Neuronal stem cell (in vitro differentiated cells): ENCODE results near the gene SEMA6B.

Experiments used
- DNase-seq: peaks from one replicate; pipeline ENCODE4 v3.0.0-alpha.2; 2013; ENCODE audit warnings: low spot score
- H2AFZ ChIP-seq: one replicate; pipeline ENCODE4 v1.6.1; 2013; ENCODE audit warnings: mild to moderate bottlenecking, low read length, inconsistent platforms
- H2AK5ac ChIP-seq: 2 replicates; pipeline ENCODE4 v1.6.1; 2013; ENCODE audit warnings: low read depth, mild to moderate bottlenecking, inconsistent platforms, low read length, moderate library complexity, mixed read lengths
- H2BK120ac ChIP-seq: 2 replicates; pipeline ENCODE4 v1.6.1; 2013; ENCODE audit warnings: low read depth, mild to moderate bottlenecking, inconsistent platforms, low read length, moderate library complexity, mixed read lengths
- H2BK12ac ChIP-seq: one replicate; pipeline ENCODE4 v1.6.1; 2013; ENCODE audit warnings: low read length, inconsistent platforms
- H2BK15ac ChIP-seq: 2 replicates; pipeline ENCODE4 v1.6.1; 2013; ENCODE audit warnings: mild to moderate bottlenecking, low read length, inconsistent platforms, mixed read lengths
- H2BK5ac ChIP-seq: one replicate; pipeline ENCODE4 v1.6.1; 2013; ENCODE audit warnings: inconsistent platforms, mild to moderate bottlenecking, low read length, moderate library complexity
- H3K14ac ChIP-seq: one replicate; pipeline ENCODE4 v1.6.1; 2013; ENCODE audit warnings: low read length, inconsistent platforms
- H3K18ac ChIP-seq: 2 replicates; pipeline ENCODE4 v1.6.1; 2013; ENCODE audit warnings: low read length, inconsistent platforms
- H3K23ac ChIP-seq: 2 replicates; pipeline ENCODE4 v1.6.1; 2013; ENCODE audit warnings: low read depth, mild to moderate bottlenecking, mixed read lengths, low read length, inconsistent platforms; ENCODE audit not compliant: poor library complexity
- H3K27ac ChIP-seq: replicated peaks from 3 replicates; pipeline ENCODE4 v1.5.1; 2013; ENCODE audit warnings: low read length, inconsistent platforms
- H3K27me3 ChIP-seq, 3 experiments: 2 replicates each; pipeline ENCODE4 v1.6.1; 2013; ENCODE audit warnings: low read length in 3 of 3, mild to moderate bottlenecking in 2 of 3, inconsistent platforms in 1 of 3, low read depth in 1 of 3, mixed read lengths in 1 of 3, moderate library complexity in 1 of 3; ENCODE audit not compliant: control insufficient read depth in 3 of 3, insufficient read depth in 3 of 3
- H3K36me3 ChIP-seq, 2 donors: replicated peaks in 1 of 2; 2 replicates each; pipeline ENCODE4 v1.6.1; 2013; ENCODE audit warnings: low read length in 2 of 2; ENCODE audit not compliant: control insufficient read depth in 2 of 2, insufficient read depth in 2 of 2
- H3K4ac ChIP-seq: 2 replicates; pipeline ENCODE4 v1.6.1; 2013; ENCODE audit warnings: inconsistent platforms, mild to moderate bottlenecking, low read length, moderate library complexity
- H3K4me1 ChIP-seq, 2 donors: 1 replicate in 1 of 2; 2 replicates in 1 of 2; pipeline ENCODE4 v1.6.1; 2013; ENCODE audit warnings: low read length in 2 of 2, low read depth in 1 of 2; ENCODE audit not compliant: control insufficient read depth in 2 of 2, insufficient read depth in 1 of 2
- H3K4me2 ChIP-seq: one replicate; pipeline ENCODE4 v1.6.1; 2013; ENCODE audit warnings: mild to moderate bottlenecking, low read length, inconsistent platforms; ENCODE audit not compliant: insufficient read depth, poor library complexity, severe bottlenecking
- H3K4me3 ChIP-seq, 2 donors: 2 replicates each; pipeline ENCODE4 v1.5.1; 2013; ENCODE audit warnings: low read length in 2 of 2, mild to moderate bottlenecking in 2 of 2, inconsistent platforms in 1 of 2, moderate library complexity in 1 of 2
- H3K79me1 ChIP-seq: one replicate; pipeline ENCODE4 v1.6.1; 2013; ENCODE audit warnings: low read depth, mild to moderate bottlenecking, inconsistent platforms, low read length, moderate library complexity
- H3K9ac ChIP-seq: one replicate; pipeline ENCODE4 v1.6.1; 2013; ENCODE audit warnings: mild to moderate bottlenecking, low read depth, low read length, inconsistent platforms; ENCODE audit not compliant: poor library complexity
- H3K9me3 ChIP-seq, 2 donors: replicated peaks in 1 of 2; 2 replicates each; pipeline versions ENCODE3 to v1.6.1; 2013; ENCODE audit warnings: low read length in 2 of 2, mild to moderate bottlenecking in 2 of 2, inconsistent platforms in 1 of 2, low read depth in 1 of 2, mixed read lengths in 1 of 2, moderate library complexity in 1 of 2; ENCODE audit not compliant: control insufficient read depth in 2 of 2, insufficient read depth in 1 of 2
- H4K8ac ChIP-seq: one replicate; pipeline ENCODE4 v1.6.1; 2013; ENCODE audit warnings: low read depth, mild to moderate bottlenecking, inconsistent platforms, low read length, moderate library complexity
- H4K91ac ChIP-seq: one replicate; pipeline ENCODE4 v1.6.1; 2013; ENCODE audit warnings: low read length, low read depth, mild to moderate bottlenecking, inconsistent platforms; ENCODE audit not compliant: poor library complexity
- WGBS, 2 donors: extraction: QIAGEN DNeasy Blood & Tissue Kit; methylation state at CpG; one replicate each; pipeline ENCODE4 v1.1.7; 2013; ENCODE audit warnings: missing lambda C conversion rate in 2 of 2, mixed read lengths in 1 of 2; ENCODE audit not compliant: insufficient read length in 2 of 2, insufficient replicate concordance in 1 of 2; ENCODE audit errors: extremely low coverage in 2 of 2; 5-methylcytosine and 5-hydroxymethylcytosine counted together

SEMA6B gene

DNA sequence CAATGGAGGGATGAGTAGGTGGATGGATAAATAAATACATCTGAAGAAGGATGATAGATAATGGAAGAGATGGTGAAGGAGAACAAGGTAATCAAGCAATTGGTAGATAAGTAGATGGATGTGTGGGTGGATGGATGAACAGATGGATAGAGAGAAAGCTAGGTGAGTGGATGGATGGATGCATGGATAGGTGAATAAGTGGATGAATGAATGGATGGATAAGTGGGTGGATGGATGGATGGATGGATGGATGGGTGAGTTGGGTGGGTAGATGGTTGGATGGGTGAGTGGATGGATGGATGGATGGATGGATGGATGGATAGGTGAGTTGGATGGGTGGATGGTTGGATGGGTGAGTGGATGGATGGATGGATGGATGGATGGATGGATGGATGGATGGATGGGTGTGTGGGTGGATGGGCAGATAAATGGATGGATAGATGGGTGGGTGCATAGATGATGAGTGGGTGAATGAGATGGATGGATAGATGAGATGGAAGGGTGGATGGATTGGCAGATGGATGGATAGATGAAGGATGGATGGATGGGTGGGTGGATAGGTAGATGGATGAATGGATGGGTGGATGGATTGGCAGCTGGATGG is 6.3 kb downstream of the SEMA6B start:
- no peak overlapping the region for H2BK12ac ChIP-seq
- no peak overlapping the region for H4K8ac ChIP-seq
- no peak overlapping the region for H4K91ac ChIP-seq
- H3K14ac ChIP-seq, result no peak overlapping the region
- H3K9me3 ChIP-seq, result no peaks in the 10 kb centered on the region
- H3K36me3 ChIP-seq, result peaks cover 52 to 57% of the 10 kb centered on the region in 2 donors
- no peak overlapping the region for H3K4me2 ChIP-seq
- H3K27me3 ChIP-seq, result no peaks in the 10 kb centered on the region
- H3K23ac ChIP-seq, result no peak overlapping the region
- H3K27ac ChIP-seq, result no peak overlapping the region
- no peak overlapping the region for H2BK15ac ChIP-seq
- H3K79me1 ChIP-seq, result peaks cover 2% of the 10 kb centered on the region
- H3K9ac ChIP-seq, result no peak overlapping the region
- H3K4me3 ChIP-seq, result no peak overlapping the region
- no peak overlapping the region for H3K18ac ChIP-seq
- no peak for DNase-seq
- no peak overlapping the region for H2BK5ac ChIP-seq
- no peak overlapping the region for H2AK5ac ChIP-seq
- H2AFZ ChIP-seq, result no peak overlapping the region
- no peaks in the 10 kb centered on the region for H3K4me1 ChIP-seq
- H3K4ac ChIP-seq, result no peak overlapping the region
- no peak overlapping the region for H2BK120ac ChIP-seq

DNA sequence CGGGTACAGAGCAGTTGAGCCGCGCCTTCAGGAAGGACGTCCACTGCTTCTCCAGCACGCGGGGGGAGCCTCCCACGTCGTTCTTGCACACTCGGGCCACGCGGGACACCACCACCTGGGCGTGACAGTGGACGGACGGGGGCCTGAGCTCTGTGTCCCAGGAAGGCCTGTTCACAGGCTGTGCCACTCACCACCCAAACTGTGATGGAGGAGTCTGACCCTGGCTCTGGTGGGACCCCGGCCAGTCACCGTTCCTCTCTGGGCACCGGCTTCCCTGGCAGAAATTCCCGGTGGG is 7.0 kb downstream of the SEMA6B start:
- H2BK12ac ChIP-seq, result no peak overlapping the region
- H3K4me2 ChIP-seq, result no peak overlapping the region
- H3K4me3 ChIP-seq, result peak overlapping the region in 1 of 2 donors; percentile 23
- no peak overlapping the region for H3K23ac ChIP-seq
- H2AFZ ChIP-seq, result no peak overlapping the region
- H3K4me1 ChIP-seq, result no peaks in the 10 kb centered on the region
- no CpG with 5 or more reads among the region's 18 CpGs for WGBS, 2 donors
- DNase-seq, result no peak
- no peak overlapping the region for H2BK120ac ChIP-seq
- H3K27ac ChIP-seq, result no peak overlapping the region
- no peak overlapping the region for H2BK15ac ChIP-seq
- H3K36me3 ChIP-seq, result peaks cover 55 to 62% of the 10 kb centered on the region in 2 donors
- no peak overlapping the region for H4K8ac ChIP-seq
- H3K4ac ChIP-seq, result no peak overlapping the region
- no peaks in the 10 kb centered on the region for H3K27me3 ChIP-seq
- H4K91ac ChIP-seq, result no peak overlapping the region
- no peak overlapping the region for H3K9ac ChIP-seq
- H2AK5ac ChIP-seq, result no peak overlapping the region
- H3K18ac ChIP-seq, result no peak overlapping the region
- no peak overlapping the region for H2BK5ac ChIP-seq
- H3K9me3 ChIP-seq, result no peaks in the 10 kb centered on the region
- H3K14ac ChIP-seq, result no peak overlapping the region
- H3K79me1 ChIP-seq, result peaks cover 2% of the 10 kb centered on the region

DNA sequence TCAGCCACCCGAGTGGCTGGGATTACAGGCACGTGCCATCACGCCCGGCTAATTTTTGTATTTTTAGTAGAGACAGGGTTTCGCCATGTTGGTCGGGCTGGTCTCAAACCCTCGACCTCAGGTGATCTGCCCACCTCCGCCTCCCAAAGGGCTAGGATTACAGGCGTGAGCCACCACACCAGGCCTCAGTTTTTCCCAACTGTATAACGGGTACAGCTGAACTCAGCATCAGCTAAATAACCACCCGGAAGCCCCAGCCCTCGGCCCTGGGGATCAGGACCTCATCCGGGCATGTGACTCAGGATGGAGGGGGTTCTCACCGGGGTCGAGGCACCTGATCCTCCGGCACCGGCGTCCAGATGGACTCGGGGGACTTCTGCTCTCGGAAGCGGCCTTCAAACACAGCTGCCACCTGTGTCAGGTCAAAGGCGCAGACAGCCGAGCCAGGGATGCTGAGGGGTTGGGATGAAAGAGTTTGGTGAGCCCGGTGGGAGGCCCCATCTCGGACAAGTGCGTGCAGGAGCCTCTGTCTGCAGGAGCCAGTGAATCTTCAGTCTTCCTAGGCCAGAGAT is 8.9 kb downstream of the SEMA6B start:
- peaks cover 4% of the 10 kb centered on the region for H3K79me1 ChIP-seq
- H3K27me3 ChIP-seq, result no peaks in the 10 kb centered on the region
- H2BK15ac ChIP-seq, result no peak overlapping the region
- no peak overlapping the region for H3K4me2 ChIP-seq
- no peak overlapping the region for H3K18ac ChIP-seq
- no peak overlapping the region for H2AFZ ChIP-seq
- WGBS, 2 donors, result no CpG with 5 or more reads among the region's 26 CpGs
- H4K91ac ChIP-seq, result no peak overlapping the region
- H3K4ac ChIP-seq, result no peak overlapping the region
- no peak overlapping the region for H3K23ac ChIP-seq
- no peak for DNase-seq
- H3K36me3 ChIP-seq, result peaks cover 52 to 56% of the 10 kb centered on the region in 2 donors
- H3K27ac ChIP-seq, result no peak overlapping the region
- no peak overlapping the region for H3K4me3 ChIP-seq
- no peaks in the 10 kb centered on the region for H3K9me3 ChIP-seq
- H3K4me1 ChIP-seq, result no peaks in the 10 kb centered on the region
- no peak overlapping the region for H2BK120ac ChIP-seq
- H2BK12ac ChIP-seq, result no peak overlapping the region
- no peak overlapping the region for H3K14ac ChIP-seq
- no peak overlapping the region for H3K9ac ChIP-seq
- H2BK5ac ChIP-seq, result no peak overlapping the region
- H4K8ac ChIP-seq, result no peak overlapping the region
- H2AK5ac ChIP-seq, result no peak overlapping the region

DNA sequence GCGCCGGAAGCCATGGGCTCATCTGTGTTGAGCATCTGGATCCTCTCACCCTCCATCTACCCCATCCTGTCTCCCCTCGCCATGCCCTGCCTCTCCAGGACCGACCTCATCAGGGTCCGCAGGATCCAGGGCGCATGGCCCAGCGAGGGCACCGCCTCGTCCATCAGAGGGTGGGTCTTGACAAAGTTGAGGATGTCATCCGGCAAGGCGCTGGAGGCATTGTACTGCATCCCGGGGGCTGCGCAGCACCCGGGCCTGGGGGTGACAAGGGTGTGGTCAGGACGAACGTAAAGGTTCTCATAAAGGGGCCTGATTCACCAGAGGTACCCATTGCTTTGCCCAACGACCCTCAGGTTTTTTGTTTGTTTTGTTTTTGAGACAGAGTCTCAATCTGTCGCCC is 9.5 kb downstream of the SEMA6B start:
- no peak overlapping the region for H2BK12ac ChIP-seq
- H3K9ac ChIP-seq, result no peak overlapping the region
- no peak for DNase-seq
- no peak overlapping the region for H3K4me3 ChIP-seq
- H3K4me1 ChIP-seq, result no peaks in the 10 kb centered on the region
- no peak overlapping the region for H3K4ac ChIP-seq
- H3K14ac ChIP-seq, result no peak overlapping the region
- H3K27ac ChIP-seq, result no peak overlapping the region
- H3K27me3 ChIP-seq, result no peaks in the 10 kb centered on the region
- H2AFZ ChIP-seq, result no peak overlapping the region
- no peak overlapping the region for H2AK5ac ChIP-seq
- no peak overlapping the region for H3K23ac ChIP-seq
- peak overlapping the region; percentile 92 for H4K8ac ChIP-seq
- peaks cover 4% of the 10 kb centered on the region for H3K79me1 ChIP-seq
- no peaks in the 10 kb centered on the region for H3K9me3 ChIP-seq
- no peak overlapping the region for H2BK15ac ChIP-seq
- WGBS, 2 donors, result no CpG with 5 or more reads among the region's 18 CpGs
- no peak overlapping the region for H3K4me2 ChIP-seq
- no peak overlapping the region for H2BK5ac ChIP-seq
- no peak overlapping the region for H2BK120ac ChIP-seq
- H3K18ac ChIP-seq, result no peak overlapping the region
- peaks cover 46 to 52% of the 10 kb centered on the region in 2 donors for H3K36me3 ChIP-seq
- H4K91ac ChIP-seq, result no peak overlapping the region
